Measurements from ENCODE around the gene MAJIN.

MAJIN gene

DNA sequence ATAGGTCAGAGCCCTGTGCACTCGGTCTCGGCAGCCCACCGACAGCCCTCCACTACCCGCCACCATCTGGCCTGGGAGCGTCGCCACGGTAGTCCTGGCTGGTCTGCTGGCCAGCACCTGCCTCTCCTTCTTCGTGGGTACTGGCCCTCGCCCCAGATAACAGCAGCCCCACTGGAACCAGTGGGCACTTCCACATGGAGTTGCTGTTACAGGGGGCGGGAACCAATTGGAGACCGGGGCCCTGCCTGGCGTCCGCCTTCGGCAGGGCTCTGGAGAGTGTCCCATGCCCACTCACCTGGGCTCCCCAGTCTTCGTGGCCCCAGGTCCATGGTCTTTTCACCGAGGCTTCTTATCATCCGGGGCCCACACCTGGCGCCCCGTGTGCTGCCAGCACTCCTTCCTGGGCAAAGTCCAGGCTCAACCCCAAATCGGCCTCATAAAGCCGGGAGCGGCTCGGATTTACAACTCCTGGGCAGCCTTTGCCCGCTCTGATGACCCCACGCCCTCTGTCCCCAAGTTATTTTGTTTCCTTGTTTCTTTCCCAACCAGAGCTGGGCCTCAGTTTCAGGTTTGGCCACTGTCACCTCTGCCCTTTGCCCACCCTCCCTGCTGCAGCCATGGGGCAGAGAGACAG, 80.6 kb downstream of the MAJIN start:
- no peak for DNase-seq

DNA sequence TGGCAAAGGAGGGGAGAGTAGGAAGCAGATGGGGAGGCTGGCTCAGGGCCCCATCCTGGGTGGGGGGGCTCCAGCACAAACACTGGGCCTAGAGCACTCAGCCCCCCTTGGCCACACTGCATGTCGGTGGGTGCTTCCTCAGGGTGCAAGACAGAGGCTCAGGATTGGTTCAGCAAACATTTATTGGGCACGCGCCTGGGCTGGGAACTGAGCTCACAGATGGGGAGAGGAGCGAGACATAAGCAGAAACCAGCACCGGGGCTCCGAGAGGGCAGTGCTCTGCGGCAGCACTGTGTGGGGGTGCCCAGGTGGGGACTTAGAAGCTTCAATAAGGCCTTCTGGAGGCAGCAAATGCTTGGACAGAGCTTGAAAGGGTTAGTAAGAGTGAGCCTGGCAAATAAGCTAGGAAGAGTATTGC, 81.4 kb downstream of the MAJIN start:
- DNase-seq = no peak

DNA sequence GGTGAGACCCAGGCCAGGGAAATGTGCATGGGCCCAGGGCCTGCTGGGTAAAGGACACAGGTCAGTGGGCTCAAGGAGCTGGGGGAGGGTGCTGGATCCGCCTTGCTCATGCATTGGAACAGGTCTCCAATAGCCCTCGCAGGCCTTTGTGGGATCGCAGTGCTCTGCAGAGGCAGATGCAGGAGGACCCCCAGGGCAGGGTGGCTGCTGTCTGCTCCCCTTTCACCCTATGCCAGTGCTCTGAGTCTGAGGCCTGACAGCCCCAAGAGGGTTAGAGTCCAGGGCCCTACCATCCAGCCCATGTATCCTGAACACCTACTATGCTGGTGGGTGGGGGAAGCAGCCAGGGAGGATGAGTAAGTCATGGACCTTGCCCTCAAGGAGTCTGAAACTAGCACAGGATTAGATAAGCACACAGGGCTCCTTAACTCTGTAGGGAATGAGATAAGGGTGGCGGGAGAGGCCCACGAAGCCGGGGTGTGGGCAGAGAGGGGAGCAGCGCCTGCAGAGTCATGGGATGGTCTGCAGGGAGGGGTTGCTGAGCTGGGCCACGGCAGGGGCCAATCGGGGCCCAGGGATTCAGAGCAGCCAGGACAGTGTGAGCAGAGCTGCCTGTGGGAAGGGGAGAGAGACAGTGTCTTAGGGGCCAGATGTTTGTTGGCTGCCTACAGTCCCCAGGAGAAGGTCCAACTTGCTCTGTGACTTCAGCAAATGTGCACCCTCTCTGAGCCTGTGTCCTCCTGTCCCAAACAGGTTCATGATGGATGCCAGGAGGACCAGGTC, 83.0 kb downstream of the MAJIN start:
- no peak for DNase-seq

DNA sequence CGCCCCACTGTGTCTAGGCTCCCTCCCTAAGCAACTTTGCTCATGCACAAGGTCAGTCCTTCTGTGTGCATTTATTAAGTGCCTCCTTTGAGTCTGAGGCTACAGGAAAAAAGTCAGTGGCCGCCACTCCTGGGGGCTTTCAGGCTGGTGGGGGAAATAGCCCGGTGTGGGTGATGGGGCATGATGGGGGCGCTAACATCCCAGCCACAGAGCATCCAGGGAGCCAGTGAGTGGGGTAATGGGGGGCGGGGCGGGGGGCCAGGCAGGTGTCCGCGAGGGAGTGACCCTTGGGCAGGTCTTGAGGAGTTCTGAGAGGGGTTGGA, 83.5 kb downstream of the MAJIN start:
- no peak for DNase-seq

All from activated CD4-positive, alpha-beta T cell treated with anti-CD3 and anti-CD28 coated beads for 4 hours (primary cell).